Osteocyte (in vitro differentiated cells): ENCODE measurements around the gene XYLT1. TPM values are rescaled to one million over a fixed set of nuclear protein-coding genes. Genes with fewer than 3 reads are reported as not detected.

Source experiments
- DNase-seq: peaks from one replicate; pipeline ENCODE4 v3.0.0; 2021; ENCODE audit warnings: mixed read lengths; ENCODE audit not compliant: unreplicated experiment; ENCODE audit errors: extremely low spot score
- H3K27ac Mint-ChIP-seq: one replicate; pipeline ENCODE4 v1.8.0; 2021; ENCODE audit warnings: mild to moderate bottlenecking, mixed read lengths; ENCODE audit not compliant: unreplicated experiment
- H3K27me3 Mint-ChIP-seq: one replicate; pipeline ENCODE4 v1.8.0; 2021; ENCODE audit warnings: mixed read lengths; ENCODE audit not compliant: unreplicated experiment
- H3K36me3 Mint-ChIP-seq: one replicate; pipeline ENCODE4 v1.8.0; 2021; ENCODE audit warnings: mixed read lengths; ENCODE audit not compliant: unreplicated experiment
- H3K4me1 Mint-ChIP-seq: one replicate; pipeline ENCODE4 v1.8.0; 2021; ENCODE audit warnings: mixed read lengths; ENCODE audit not compliant: unreplicated experiment
- H3K4me3 Mint-ChIP-seq: one replicate; pipeline ENCODE4 v1.8.0; 2021; ENCODE audit warnings: mild to moderate bottlenecking, moderate library complexity, mixed read lengths; ENCODE audit not compliant: unreplicated experiment
- H3K9me3 Mint-ChIP-seq: one replicate; pipeline ENCODE4 v1.8.0; 2021; ENCODE audit warnings: mixed read lengths; ENCODE audit not compliant: unreplicated experiment
- CTCF ChIP-seq: fragments of 200-600 bp; sonication (generic); IDR thresholded peaks from 2 replicates; pipeline ENCODE4 v1.5.0; 2021; ENCODE audit warnings: antibody characterized with exemption, mild to moderate bottlenecking, moderate library complexity
- total RNA-seq: library from RNA; stranded (reverse); gene quantifications from 2 replicates; pipeline ENCODE4 v1.2.1, GENCODE V29; 2021

The XYLT1 gene
- total RNA-seq, 1 donor from 2014 or later = 11.1 TPM

- H3K4me3 Mint-ChIP-seq = no peak overlapping the region
These were observed 387.1 kb downstream of the XYLT1 start for GRCh38 chr16:17083628-17084027.

GRCh38 chr16:17082095-17082882 lies 388.5 kb downstream of the XYLT1 start:
- Mint-ChIP-seq H3K27ac (no peak overlapping the region), H3K4me1 (no peaks in the 10 kb centered on the region), H3K27me3 (no peaks in the 10 kb centered on the region), H3K36me3 (no peaks in the 10 kb centered on the region), H3K4me3 (no peak overlapping the region), H3K9me3 (peaks cover 5% of the 10 kb centered on the region)
- DNase-seq = no peak
- no peak for TF ChIP-seq CTCF

More at GRCh38 chr16:17083628-17084027, 387.1 kb downstream of the XYLT1 start:
- Mint-ChIP-seq H3K9me3 (peaks cover 5% of the 10 kb centered on the region), H3K27ac (no peak overlapping the region), H3K36me3 (no peaks in the 10 kb centered on the region), H3K27me3 (no peaks in the 10 kb centered on the region), H3K4me1 (no peaks in the 10 kb centered on the region)
- DNase-seq = no peak
- no peak for TF ChIP-seq CTCF

- no peak for DNase-seq
- H3K4me1 Mint-ChIP-seq = no peaks in the 10 kb centered on the region
- TF ChIP-seq CTCF = no peak
- no peaks in the 10 kb centered on the region for H3K27me3 Mint-ChIP-seq
- no peaks in the 10 kb centered on the region for H3K36me3 Mint-ChIP-seq
- no peak overlapping the region for H3K27ac Mint-ChIP-seq
- no peak overlapping the region for H3K4me3 Mint-ChIP-seq
- peaks cover 5% of the 10 kb centered on the region for H3K9me3 Mint-ChIP-seq
These were observed 390.7 kb downstream of the XYLT1 start for GRCh38 chr16:17080105-17080504.

- Mint-ChIP-seq H3K27me3 (no peaks in the 10 kb centered on the region), H3K27ac (no peak overlapping the region), H3K4me3 (no peak overlapping the region), H3K4me1 (no peaks in the 10 kb centered on the region), H3K9me3 (peaks cover 5% of the 10 kb centered on the region), H3K36me3 (no peaks in the 10 kb centered on the region)
- no peak for TF ChIP-seq CTCF
- no peak for DNase-seq
These were observed 391.7 kb downstream of the XYLT1 start for GRCh38 chr16:17078931-17079631.

GRCh38 chr16:17076818-17077498 lies 393.8 kb downstream of the XYLT1 start:
- no peaks in the 10 kb centered on the region for H3K36me3 Mint-ChIP-seq
- H3K27me3 Mint-ChIP-seq = no peaks in the 10 kb centered on the region
- H3K4me3 Mint-ChIP-seq = no peak overlapping the region
- no peaks in the 10 kb centered on the region for H3K9me3 Mint-ChIP-seq
- TF ChIP-seq CTCF = no peak
- H3K4me1 Mint-ChIP-seq = no peaks in the 10 kb centered on the region
- DNase-seq = no peak
- no peak overlapping the region for H3K27ac Mint-ChIP-seq
